Kidney (tissue), 14 donors: ENCODE results near the gene PSEN1. TPM values are rescaled to one million over a fixed set of nuclear protein-coding genes. Genes with fewer than 3 reads are reported as not detected.

Experiments used
- DNase-seq, 5 donors: peaks; one replicate each; pipeline ENCODE4 v3.0.0-alpha.2; 2013 to 2020
- FAIRE-seq: peaks from 2 replicates; lab custom pipeline; 2012; peaks lifted over from hg19 to GRCh38; lab: Jason Lieb, UNC
- H3K27ac ChIP-seq, 2 donors: one replicate each; pipeline ENCODE4 v1.7.0; 2013; ENCODE audit warnings: low read depth in 2 of 2, low read length in 2 of 2, inconsistent platforms in 1 of 2
- H3K27me3 ChIP-seq: one replicate; pipeline ENCODE4 v1.7.1; 2013; ENCODE audit warnings: low read length, inconsistent platforms; ENCODE audit not compliant: control insufficient read depth, insufficient read depth
- H3K36me3 ChIP-seq, 3 donors: one replicate each; pipeline versions ENCODE4 v1.7.0 to v1.7.1; 2013; ENCODE audit warnings: low read length in 3 of 3, control low read depth in 1 of 3, inconsistent platforms in 1 of 3; ENCODE audit not compliant: insufficient read depth in 3 of 3, control insufficient read depth in 2 of 3
- H3K4me1 ChIP-seq, 3 donors: one replicate each; pipeline versions ENCODE4 v1.7.0 to v1.7.1; 2013; ENCODE audit warnings: low read length in 3 of 3, inconsistent platforms in 1 of 3, low read depth in 1 of 3; ENCODE audit not compliant: control insufficient read depth in 2 of 3, insufficient read depth in 2 of 3
- H3K4me3 ChIP-seq, 3 donors: one replicate each; pipeline versions ENCODE4 v1.7.0 to v1.8.1; 2013; ENCODE audit warnings: low read length in 3 of 3, control low read depth in 1 of 3, inconsistent platforms in 1 of 3
- H3K9ac ChIP-seq, 3 donors: one replicate each; pipeline versions ENCODE4 v1.7.0 to v1.7.1; 2013; ENCODE audit warnings: low read length in 3 of 3, control low read depth in 1 of 3, inconsistent platforms in 1 of 3
- H3K9me3 ChIP-seq, 3 donors: one replicate each; pipeline versions ENCODE4 v1.7.0 to v1.7.1; 2013; ENCODE audit warnings: low read length in 3 of 3, control low read depth in 1 of 3, inconsistent platforms in 1 of 3; ENCODE audit not compliant: control insufficient read depth in 2 of 3, insufficient read depth in 1 of 3
- CTCF ChIP-seq: IDR thresholded peaks from 3 replicates; pipeline ENCODE4 v1.5.1; 2012; ENCODE audit warnings: mild to moderate bottlenecking, moderate library complexity, borderline replicate concordance; ENCODE audit not compliant: insufficient read depth; ENCODE audit errors: extremely low read depth
- intact Hi-C: fragments of 100-400 bp; cut with DNase I; formaldehyde crosslinking; loops from one replicate; pipeline ENCODE4 v1.11.1; 2022
- polyA plus RNA-seq: library from polyadenylated mRNA; stranded (reverse); fragments of 350-450 nt; fragmentation: Illumina TruSeq; extraction: RNeasy Lipid Tissue Mini Kit (QIAGEN cat#74804); gene quantifications from one replicate; pipeline ENCODE4 v1.2.3, GENCODE V29; 2014; ENCODE audit warnings: low read depth, low replicate concordance; ENCODE audit not compliant: insufficient read depth
- total RNA-seq: library from RNA; stranded (reverse); fragmentation: NEBNext Ultra II Directional; extraction: Animal tissue kit (Norgen Biotek cat#: 25700); gene quantifications from one replicate; pipeline ENCODE4 v1.2.1, GENCODE V29; 2021
- donor health status: control.
- donor health status: control.
- donor health status: control.
- donor health status: control.
- donor health status: control.
- donor health status: DM: yes; HTN: yes; CAD: no.
- donor health status: Normal renal cell carcinoma (clear cell type).

Gene PSEN1
- total and polyA plus RNA-seq, 2 donors from 2014 or later, result 33.5 to 68.6 TPM

- no peak for FAIRE-seq
- H3K36me3 ChIP-seq, result peaks cover 0 to 8% (median 0%) of the 10 kb centered on the region in 3 donors
Observed at GRCh38 chr14:73162251-73162650, 25.9 kb downstream of the PSEN1 start.

GRCh38 chr14:73166399-73166798 is 30.1 kb downstream of the PSEN1 start:
- H3K4me3 ChIP-seq, result no peak overlapping the region
- intact Hi-C loops, result no loop called here
- H3K9ac ChIP-seq, result no peak overlapping the region
- H3K36me3 ChIP-seq, result peaks cover 6 to 18% (median 13%) of the 10 kb centered on the region in 3 donors
- no peak for TF ChIP-seq CTCF
- no peaks in the 10 kb centered on the region for H3K27me3 ChIP-seq
- no peak overlapping the region for H3K27ac ChIP-seq
- FAIRE-seq, result no peak
- DNase-seq, result no peak
- no peaks in the 10 kb centered on the region for H3K9me3 ChIP-seq
- no peaks in the 10 kb centered on the region for H3K4me1 ChIP-seq

More at GRCh38 chr14:73162251-73162650, 25.9 kb downstream of the PSEN1 start:
- intact Hi-C loops, result no loop called here
- TF ChIP-seq CTCF, result no peak
- no peaks in the 10 kb centered on the region for H3K9me3 ChIP-seq
- no peak for DNase-seq
- no peak overlapping the region for H3K27ac ChIP-seq
- no peaks in the 10 kb centered on the region for H3K4me1 ChIP-seq
- no peak overlapping the region for H3K9ac ChIP-seq
- H3K4me3 ChIP-seq, result no peak overlapping the region
- no peaks in the 10 kb centered on the region for H3K27me3 ChIP-seq

- DNase-seq (no peak), FAIRE-seq (no peak)
- intact Hi-C loops, result no loop called here
- Histone ChIP-seq H3K27me3 (no peaks in the 10 kb centered on the region), H3K4me3 (no peak overlapping the region), H3K9ac (no peak overlapping the region), H3K4me1 (no peaks in the 10 kb centered on the region), H3K27ac (no peak overlapping the region), H3K36me3 (peaks cover 6 to 21% (median 18%) of the 10 kb centered on the region in 3 donors), H3K9me3 (no peaks in the 10 kb centered on the region)
- no peak for TF ChIP-seq CTCF
Observed at GRCh38 chr14:73167727-73168126, 31.4 kb downstream of the PSEN1 start.

GRCh38 chr14:73168274-73168673 is 32.0 kb downstream of the PSEN1 start:
- no peak for TF ChIP-seq CTCF
- no peak for FAIRE-seq
- Histone ChIP-seq H3K9ac (no peak overlapping the region), H3K4me3 (no peak overlapping the region), H3K9me3 (no peaks in the 10 kb centered on the region), H3K27ac (no peak overlapping the region), H3K4me1 (no peaks in the 10 kb centered on the region), H3K36me3 (peaks cover 6 to 22% (median 18%) of the 10 kb centered on the region in 3 donors), H3K27me3 (no peaks in the 10 kb centered on the region)
- intact Hi-C loops, result no loop called here
- DNase-seq, result no peak
